BJ (cell line): ENCODE measurements around the gene DPM1. TPM values are rescaled to one million over a fixed set of nuclear protein-coding genes. Genes with fewer than 3 reads are reported as not detected.
A peak's percentile ranks its signal among the peaks of the same experiment; 100 is the strongest.

Experiments used
- CTCF ChIA-PET: fragments of 350-600 bp; formaldehyde crosslinking; extraction: SDS; loops from one replicate; lab custom pipeline; 2021; ENCODE audit warnings: antibody characterized with exemption, inconsistent platforms; lab: Yijun Ruan, JAX
- POLR2A ChIA-PET: fragments of 300-600 bp; sonication (Branson Sonifier 250); formaldehyde crosslinking; extraction: SDS; loops from one replicate; lab custom pipeline; 2021; ENCODE audit warnings: antibody characterized with exemption; lab: Charles Lee
- DNase-seq: peaks from one replicate; pipeline ENCODE4 v3.0.0-alpha.2; 2011; ENCODE audit warnings: low read depth
- H3K27me3 ChIP-seq: 2 replicates; pipeline ENCODE4 v1.6.0; 2011; ENCODE audit warnings: low read length; ENCODE audit not compliant: control insufficient read depth, insufficient read depth
- H3K36me3 ChIP-seq: 2 replicates; pipeline ENCODE4 v1.5.1; 2011; ENCODE audit warnings: low read length; ENCODE audit not compliant: control insufficient read depth, insufficient read depth
- H3K4me3 ChIP-seq: 2 replicates; pipeline ENCODE4 v1.5.1; 2011; ENCODE audit warnings: low read depth, mild to moderate bottlenecking, control low read depth, low read length
- polyA plus RNA-seq: library from polyadenylated mRNA; depleted of rRNA; stranded (reverse); fragments of >200 nt; gene quantifications from 2 replicates; pipeline ENCODE4 v1.2.3, GENCODE V29; 2011
- TF ChIP-seq, protein P1 (sequence below): IDR thresholded peaks from 2 replicates; pipeline ENCODE4 v1.5.1; 2011; ENCODE audit warnings: low read depth, mild to moderate bottlenecking, control low read depth, inconsistent platforms, low read length, moderate library complexity; ENCODE audit not compliant: insufficient read depth

DPM1 gene
- polyA plus RNA-seq, 1 experiment, result 35.4 TPM

DNA sequence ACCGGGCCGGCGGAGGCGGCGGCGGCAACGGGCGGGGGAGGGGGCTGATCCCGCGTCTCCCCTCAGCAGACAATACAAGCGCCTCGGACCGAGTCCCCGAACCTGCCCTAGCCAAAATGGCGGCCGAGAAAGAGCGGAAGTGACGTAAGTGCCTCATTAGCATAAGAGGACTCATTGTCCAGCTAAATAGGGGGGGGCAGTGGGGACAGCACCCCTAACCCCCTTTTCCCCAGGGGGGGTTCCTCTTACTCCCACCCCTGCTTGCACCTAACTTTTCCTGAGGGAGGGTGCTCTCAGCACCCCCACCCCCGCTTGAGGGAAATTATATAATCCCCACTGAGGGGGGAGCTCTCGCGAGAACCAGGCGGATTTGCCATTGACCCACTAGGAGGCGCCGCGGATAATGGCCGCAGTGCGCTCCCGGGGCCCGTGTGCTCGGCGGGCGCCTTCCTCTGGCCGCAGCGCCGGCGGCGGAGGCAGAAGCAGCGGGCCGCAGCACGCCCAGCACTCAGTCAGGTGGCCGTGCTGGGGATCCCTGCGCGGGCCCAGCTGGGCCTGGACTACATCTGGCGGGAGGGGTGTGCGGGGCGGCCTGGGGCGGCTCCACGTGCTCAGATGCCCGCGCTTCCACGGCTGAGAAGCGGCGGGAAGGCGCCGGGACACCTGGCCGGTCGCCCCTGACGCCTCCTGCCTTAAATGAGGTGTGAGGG lies 26.9 kb downstream of the DPM1 start, which contains the start of gene ADNP:
Gene ADNP (minus strand): TSS at position 132 of the 710 bp plus-strand sequence. CDS start 27,441 bp downstream, outside the sequence.
- Histone ChIP-seq H3K27me3 (no peaks in the 10 kb centered on the region), H3K4me3 (peak within 1 kb of the TSS; percentile 93), H3K36me3 (peaks cover 1% of the 10 kb centered on the region)
- CTCF ChIA-PET, result interaction anchor here (0.6 to 11.7 kb wide), 17 partner anchors 9 to 1658 kb away, joined by 3 to 152 read pairs (median 3); partner anchors contain the start of genes BCAS4, DPM1 and MOCS3
- no peak for DNase-seq
- POLR2A ChIA-PET, result interaction anchor here (0.6 to 0.8 kb wide), 2 partner anchors 12 to 141 kb away, joined by 3 read pairs; no protein-coding TSS in a partner anchor
- TF ChIP-seq, protein P1, sequence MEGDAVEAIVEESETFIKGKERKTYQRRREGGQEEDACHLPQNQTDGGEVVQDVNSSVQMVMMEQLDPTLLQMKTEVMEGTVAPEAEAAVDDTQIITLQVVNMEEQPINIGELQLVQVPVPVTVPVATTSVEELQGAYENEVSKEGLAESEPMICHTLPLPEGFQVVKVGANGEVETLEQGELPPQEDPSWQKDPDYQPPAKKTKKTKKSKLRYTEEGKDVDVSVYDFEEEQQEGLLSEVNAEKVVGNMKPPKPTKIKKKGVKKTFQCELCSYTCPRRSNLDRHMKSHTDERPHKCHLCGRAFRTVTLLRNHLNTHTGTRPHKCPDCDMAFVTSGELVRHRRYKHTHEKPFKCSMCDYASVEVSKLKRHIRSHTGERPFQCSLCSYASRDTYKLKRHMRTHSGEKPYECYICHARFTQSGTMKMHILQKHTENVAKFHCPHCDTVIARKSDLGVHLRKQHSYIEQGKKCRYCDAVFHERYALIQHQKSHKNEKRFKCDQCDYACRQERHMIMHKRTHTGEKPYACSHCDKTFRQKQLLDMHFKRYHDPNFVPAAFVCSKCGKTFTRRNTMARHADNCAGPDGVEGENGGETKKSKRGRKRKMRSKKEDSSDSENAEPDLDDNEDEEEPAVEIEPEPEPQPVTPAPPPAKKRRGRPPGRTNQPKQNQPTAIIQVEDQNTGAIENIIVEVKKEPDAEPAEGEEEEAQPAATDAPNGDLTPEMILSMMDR, result peak; percentile 66

DNA sequence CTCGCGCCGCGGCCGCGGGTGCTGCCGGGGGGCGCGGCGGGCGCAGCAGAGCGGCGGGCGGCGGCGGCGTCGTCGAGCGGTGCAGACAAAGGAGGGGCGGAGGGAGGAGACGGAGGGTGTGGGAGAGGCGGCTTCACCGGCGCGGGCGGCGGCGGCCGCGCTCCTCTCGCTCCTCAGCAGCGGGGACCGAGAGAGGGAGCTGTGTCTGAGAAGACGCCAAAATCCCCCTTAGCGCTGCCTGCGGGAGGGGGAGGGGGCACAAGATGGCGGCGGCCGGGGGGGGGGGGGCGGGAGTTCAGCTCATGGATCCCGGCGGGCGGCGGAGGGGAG lies 27.4 kb downstream of the DPM1 start:
- TF ChIP-seq, protein P1, result no peak
- ChIA-PET CTCF (interaction anchor here (0.7 to 11.7 kb wide), 17 partner anchors 10 to 1657 kb away, joined by 3 to 152 read pairs (median 3); partner anchors contain the start of genes BCAS4, DPM1 and MOCS3), POLR2A (interaction anchor here (0.6 to 0.8 kb wide), 2 partner anchors 15 to 140 kb away, joined by 3 to 4 read pairs; no protein-coding TSS in a partner anchor)
- H3K27me3 ChIP-seq, result no peaks in the 10 kb centered on the region
- DNase-seq, result no peak
- H3K4me3 ChIP-seq, result peak overlapping the region; percentile 93
- peaks cover 1% of the 10 kb centered on the region for H3K36me3 ChIP-seq

DNA sequence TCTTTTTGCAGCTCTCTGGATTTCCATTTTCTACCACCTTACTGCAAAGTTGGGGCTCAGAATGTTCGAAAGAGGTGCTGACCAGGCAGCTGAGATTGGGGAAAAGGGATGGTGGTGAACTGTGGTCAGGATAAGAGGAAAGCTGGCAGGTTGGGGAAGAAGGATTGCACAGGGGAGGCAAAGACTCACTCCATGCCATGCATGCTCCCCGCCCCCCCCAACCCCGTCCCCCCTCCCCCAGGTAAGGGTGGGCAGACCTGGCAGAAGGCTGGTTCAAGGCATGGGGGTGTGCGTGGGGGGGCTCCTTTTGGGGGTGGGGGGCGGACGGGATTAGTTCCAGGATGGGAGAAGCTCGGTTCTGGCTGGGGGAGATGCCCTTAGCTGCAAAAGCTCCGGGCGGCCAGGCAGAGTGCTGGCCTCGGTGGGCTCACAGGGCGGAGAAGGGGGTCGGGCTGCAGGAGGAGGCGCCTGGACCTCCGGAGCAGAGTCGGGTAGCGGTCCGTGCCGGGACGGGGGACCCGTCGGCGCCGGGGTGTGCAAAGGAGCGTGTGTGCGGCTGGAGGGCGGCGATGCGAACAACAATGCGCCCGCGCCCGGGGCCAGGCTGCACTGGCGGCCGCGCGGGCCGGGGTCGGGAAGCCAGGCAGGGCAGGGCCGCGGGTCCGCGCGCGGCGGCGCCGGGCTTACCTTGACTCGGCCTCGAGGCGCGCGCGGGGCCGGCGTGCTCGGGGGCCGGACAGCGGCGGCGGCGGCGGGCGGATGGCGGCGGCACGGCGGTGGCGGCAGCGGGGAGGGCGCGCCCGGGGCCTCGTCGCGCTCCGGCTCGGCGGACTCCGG lies 28.0 kb downstream of the DPM1 start:
- CTCF ChIA-PET, result interaction anchor here (0.7 to 11.7 kb wide), 32 partner anchors 10 to 1657 kb away, joined by 3 to 152 read pairs (median 6); partner anchors contain the start of genes BCAS4, DPM1 and MOCS3
- POLR2A ChIA-PET, result interaction anchor here (0.6 to 1.2 kb wide), 2 partner anchors 10 to 14 kb away, joined by 4 to 15 read pairs; no protein-coding TSS in a partner anchor
- TF ChIP-seq, protein P1, result no peak
- Histone ChIP-seq H3K36me3 (peaks cover 1% of the 10 kb centered on the region; the same call in 1 of the 2 replicates), H3K4me3 (peak overlapping the region; percentile 93), H3K27me3 (no peaks in the 10 kb centered on the region)
- DNase-seq, result no peak

DNA sequence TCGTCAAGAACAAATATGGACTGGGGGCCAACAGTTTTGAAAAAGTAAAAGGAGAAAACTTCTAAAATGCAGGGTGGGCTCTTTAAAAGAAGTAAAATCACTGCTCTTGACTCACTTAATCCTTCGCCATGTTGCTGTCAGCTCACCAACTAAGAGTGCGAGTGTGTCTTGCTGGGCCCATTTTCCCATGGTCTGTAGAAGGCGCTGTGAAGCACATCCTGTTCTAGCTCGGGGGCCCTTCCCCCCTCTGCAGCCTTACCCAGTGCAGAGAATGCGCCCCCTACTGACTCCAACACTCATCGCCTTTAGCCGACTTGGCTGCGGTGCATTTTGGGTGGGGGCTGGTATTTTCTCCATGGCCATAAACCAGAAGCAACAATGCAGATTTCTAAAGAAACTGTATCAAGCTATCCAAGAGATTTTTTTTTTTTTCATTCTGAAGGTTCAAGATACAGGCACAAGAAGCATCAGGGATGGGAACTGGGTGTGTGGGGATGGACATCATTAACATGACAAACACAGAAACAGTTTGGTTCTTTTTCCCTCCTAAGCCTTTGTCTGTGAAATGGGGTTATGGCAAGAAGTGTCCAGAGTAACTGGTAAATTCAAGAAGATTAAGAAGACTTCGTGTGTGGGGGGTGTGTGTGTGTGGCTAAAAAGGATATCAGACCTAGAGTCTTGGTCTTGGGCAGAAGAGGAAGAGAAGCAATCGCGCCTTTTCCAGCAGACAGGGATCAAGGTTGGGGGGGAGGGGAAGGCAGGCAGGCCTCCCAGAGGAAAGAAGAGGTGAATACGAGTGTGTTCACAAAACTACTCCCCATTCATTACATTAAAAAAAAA lies 28.8 kb downstream of the DPM1 start:
- CTCF ChIA-PET, result interaction anchor here (0.6 to 11.7 kb wide), 43 partner anchors 10 to 1009 kb away, joined by 3 to 152 read pairs (median 4); partner anchors contain the start of genes BCAS4, DPM1 and MOCS3
- no peaks in the 10 kb centered on the region for H3K27me3 ChIP-seq
- H3K4me3 ChIP-seq, result peak overlapping the region; percentile 93
- peak; percentile 70 for DNase-seq
- POLR2A ChIA-PET, result interaction anchor here (0.9 to 1.2 kb wide), 2 partner anchors 9 to 135 kb away, joined by 3 to 15 read pairs; partner anchors contain the start of gene BCAS4
- TF ChIP-seq, protein P1, result peak; percentile 99
- H3K36me3 ChIP-seq, result peaks cover 1% of the 10 kb centered on the region; the same call in 1 of the 2 replicates
